ENCODE measurements around the gene FKBP2.
"Not testable (repeated sequence)": the region's sequence is repeated elsewhere in the genome, so short reads cannot be mapped to it uniquely, and the experiment has no call there.

The FKBP2 gene

DNA sequence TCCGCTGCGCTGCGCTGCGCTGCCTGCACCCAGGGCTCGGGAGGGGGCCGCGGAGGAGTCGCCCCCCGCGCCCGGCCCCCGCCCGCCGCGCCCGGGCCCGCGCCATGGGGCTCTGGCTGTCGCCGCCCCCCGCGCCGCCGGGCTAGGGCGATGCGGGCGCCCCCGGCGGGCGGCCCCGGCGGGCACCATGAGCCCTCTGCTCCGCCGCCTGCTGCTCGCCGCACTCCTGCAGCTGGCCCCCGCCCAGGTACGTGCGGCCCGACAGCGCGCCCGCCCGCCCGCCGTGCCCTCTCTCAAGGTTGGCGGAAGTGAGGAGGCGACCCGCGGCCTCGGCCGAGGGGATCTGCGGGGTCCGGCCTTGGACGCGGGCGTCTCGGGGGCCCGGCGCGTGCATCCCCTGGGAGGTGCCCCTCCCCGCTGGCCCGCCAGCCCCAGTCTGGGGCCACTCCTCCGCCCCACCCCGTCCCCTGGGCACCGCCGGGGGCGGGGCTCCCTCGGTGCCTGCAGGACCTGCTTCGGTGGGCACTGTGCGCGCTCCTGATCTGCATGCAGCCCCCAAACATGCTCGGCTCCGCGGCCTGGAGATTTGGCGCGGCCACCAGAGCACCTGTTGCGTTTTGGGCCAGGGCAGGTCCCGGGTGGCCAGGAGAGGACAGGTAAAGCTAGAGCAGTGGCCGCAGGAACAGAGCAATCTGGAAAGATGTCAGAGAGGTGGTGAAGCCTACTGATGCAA is 6.1 kb upstream of the FKBP2 start:
- DNase-seq, result peak in 1 of 2 donors; percentile 63

DNA sequence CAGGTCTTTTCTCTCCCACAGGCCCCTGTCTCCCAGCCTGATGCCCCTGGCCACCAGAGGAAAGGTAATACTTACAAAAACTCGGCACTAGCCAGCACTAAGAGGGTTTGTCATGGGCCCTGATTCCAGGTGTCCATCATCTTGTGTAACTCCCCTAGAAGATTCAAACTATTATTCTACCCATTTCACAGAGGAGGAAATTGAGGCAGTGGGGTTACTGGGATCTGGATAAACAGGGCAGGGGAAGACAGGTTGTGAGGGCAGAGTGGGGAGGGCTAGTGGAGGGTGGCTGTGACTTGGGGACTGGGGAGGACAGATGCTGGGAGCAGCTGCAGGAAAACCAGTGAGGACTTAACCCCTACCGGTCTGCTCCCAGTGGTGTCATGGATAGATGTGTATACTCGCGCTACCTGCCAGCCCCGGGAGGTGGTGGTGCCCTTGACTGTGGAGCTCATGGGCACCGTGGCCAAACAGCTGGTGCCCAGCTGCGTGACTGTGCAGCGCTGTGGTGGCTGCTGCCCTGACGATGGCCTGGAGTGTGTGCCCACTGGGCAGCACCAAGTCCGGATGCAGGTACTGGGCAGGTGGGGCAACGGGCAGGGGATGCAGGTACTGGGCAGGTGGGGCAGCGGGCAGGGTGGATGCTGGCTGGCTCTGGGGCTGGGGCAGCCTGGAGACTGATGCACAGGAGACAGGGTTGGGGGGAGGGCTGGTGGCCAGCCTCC is 5.3 kb upstream of the FKBP2 start:
- no peak for DNase-seq

DNA sequence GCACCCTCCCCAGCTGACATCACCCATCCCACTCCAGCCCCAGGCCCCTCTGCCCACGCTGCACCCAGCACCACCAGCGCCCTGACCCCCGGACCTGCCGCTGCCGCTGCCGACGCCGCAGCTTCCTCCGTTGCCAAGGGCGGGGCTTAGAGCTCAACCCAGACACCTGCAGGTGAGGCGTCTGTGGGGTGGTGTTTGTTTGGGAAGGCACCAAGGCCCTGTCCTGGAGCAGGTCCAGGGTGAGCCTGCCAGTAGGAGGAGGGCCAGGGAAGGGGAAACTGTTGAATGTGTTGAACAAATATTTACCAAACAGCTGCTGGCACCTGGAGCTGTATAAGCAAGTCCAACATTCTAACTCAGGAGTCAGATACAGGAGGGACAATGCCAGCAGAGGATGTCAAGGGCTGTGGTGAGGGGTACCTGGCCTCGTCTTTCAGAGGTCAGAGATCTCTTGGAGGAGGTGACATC is 3.4 kb upstream of the FKBP2 start:
- no peak for DNase-seq

DNA sequence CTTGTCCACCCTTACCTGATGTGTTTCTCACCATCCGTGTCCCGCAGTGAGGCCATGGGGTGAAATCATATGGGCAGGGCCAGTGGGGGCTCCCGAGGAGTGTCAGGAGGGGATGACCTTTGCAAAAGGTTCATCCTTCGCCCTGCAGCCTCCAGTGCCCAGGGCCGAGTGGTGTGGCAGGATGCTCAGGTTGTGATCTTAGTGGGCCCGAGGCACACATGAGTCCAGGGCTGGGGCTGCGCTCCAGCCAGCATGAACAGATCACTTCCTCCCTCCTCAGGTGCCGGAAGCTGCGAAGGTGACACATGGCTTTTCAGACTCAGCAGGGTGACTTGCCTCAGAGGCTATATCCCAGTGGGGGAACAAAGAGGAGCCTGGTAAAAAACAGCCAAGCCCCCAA is 2.8 kb upstream of the FKBP2 start:
- DNase-seq, result no peak

DNA sequence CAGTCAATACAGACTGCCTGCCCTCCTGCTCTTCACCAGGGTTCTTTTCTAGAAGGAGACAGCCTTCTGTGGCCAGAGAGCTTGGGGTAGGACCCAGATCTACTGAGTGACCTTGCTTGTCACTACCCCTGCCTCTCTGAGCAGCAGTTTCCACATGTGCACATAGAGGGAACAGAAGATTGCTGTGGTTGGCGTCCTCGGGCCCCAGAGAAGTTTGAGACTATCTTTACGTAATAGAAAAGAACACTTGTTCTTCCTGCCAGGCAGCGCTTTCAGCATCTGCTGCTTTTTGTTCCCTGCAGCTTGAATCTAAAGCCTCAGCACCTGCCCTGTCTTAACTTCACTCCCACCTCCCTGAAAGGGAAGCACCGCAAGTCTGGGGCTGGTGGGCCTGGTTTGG is 1.9 kb upstream of the FKBP2 start:
- no peak for DNase-seq

DNA sequence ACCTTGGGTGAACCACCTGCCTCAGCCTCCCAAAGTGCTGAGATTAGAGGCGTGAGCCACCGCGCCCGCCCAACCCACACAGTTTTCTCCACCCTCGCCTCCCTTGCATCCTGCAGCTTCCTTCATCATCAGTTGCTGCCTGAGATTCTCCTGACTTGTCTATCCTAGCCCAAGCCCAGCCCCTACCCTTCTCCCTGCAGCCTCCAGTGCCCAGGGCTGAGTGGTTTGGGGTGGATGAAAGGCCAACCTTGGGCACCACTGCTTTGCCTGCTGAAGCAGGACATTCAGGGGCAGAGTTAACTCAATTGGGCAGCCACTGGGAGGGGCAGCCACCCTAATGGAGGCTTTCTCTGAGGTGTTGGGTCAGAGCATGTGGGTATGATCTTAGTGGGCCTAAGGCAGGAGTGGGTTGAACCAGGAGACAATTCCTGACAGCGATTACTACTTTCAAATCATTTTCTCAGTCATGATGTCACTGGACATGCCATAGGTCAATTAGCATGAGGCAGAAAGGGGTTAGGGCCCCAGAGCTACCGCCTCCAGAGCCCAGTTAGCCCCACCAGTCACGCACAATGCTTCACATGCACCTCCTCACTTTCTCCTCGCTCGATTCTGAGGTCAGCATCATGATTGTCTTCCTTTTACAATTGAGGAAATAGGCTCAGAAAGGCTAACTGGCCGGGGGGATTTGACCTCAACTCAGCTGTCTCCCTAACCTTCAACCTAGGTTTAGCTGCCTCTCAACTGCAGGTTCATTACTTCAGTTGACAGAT is 1.0 kb upstream of the FKBP2 start:
- no peak for DNase-seq

DNA sequence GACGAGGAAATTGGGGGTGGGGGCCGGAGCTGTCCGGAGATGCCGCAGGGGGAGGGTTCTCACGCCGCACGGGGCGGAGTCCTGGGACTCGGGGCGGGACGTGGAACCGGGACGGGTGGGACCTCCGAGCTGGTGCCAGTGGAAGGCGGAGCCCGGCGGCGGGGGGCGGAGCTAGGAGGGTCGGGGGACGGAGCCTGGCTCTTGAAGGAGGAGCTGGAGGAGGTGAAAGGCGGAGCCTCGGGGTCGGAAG is 271 bp downstream of the FKBP2 start:
- peak in 1 of 2 donors; percentile 100 for DNase-seq

DNA sequence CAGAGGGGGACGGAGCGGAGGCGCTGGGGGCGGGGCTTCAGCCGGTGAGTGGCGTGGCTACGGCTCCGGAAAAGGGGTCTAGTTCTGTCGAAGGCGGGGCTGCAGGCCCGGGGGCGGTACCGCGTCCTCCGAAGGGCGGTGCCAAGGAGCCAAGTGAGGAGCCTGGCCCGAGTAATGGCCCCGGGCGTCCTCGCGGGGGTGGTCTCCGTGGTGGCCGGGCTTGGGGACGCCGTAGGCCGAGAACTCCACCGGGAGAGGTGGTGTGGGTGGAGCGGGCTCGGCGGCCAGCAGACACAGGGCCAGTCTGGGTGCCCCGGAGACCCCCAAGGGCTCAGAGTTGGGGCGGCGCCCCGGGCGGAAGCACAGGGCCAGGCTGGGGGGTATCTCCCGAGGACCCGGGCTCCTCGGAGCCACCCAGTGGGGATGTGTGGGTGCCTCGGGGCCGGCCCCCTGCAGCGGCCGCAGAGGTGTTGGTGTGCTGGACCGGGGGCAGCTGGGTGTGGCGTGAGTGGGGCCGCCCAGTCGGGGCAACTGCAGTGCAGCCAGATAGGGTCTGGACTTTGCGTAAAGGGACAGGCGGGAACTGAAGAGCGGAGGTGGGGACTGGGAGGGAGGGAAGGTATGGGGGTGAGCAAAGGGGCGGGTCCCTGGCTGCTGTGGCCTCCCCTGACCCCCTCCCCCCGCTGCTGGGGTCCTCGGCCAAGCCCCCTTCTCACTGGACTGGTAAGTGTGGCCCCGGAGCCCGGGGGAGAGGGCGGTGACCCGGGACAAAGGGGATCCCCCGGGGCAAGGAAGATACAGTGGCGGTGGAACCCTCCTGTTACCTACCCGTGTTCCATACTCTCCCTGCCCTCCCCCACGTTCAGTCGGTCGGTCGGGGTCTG is 838 bp downstream of the FKBP2 start:
- DNase-seq, result peak in 1 of 2 donors; percentile 100

DNA sequence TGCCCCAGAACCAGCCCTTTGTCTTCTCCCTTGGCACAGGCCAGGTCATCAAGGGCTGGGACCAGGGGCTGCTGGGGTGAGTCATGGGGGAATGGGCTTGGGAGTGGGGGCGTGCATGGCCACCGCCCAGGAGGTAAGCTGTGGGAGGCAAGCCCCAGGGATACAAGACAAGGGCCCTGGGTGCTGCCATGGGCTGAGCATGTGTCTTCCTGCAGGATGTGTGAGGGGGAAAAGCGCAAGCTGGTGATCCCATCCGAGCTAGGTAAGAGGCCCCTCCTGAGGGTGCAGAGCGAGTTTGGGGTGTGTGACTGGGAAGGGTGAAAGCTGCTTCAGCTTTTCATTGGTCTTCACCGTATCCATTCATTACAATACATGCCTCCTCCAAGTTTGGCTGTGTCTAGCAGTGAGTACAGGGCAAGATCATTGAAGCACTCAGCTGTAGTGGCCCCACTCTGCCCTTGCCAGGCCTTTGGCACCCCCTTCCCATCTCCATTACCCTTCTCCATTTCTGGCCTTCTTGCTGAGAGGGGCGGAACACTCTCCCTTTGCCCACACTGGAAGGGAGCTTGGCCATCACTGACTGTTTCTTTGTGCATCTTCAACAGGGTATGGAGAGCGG is 2.5 kb downstream of the FKBP2 start:
- DNase-seq, result no peak

DNA sequence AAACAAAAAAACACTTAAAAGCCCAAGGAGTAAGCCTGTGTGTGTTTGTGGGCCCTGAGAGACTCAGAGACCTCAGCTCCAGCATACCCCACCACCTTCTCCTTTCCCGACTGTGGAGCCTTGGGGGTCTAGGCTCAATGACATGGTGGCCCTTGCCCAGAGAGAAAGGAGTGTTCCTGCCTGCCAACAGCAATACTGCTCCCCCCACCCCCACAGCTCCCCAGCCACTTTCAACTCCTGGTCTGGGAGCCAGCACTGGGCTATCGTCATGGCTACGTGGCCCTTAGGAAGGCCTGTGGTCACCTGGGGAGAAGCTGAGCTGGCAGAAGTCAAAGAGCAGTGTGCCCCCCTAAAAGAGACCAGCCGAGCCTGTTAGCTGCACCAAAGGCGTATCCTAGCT is 3.2 kb downstream of the FKBP2 start:
- DNase-seq, result no peak

DNA sequence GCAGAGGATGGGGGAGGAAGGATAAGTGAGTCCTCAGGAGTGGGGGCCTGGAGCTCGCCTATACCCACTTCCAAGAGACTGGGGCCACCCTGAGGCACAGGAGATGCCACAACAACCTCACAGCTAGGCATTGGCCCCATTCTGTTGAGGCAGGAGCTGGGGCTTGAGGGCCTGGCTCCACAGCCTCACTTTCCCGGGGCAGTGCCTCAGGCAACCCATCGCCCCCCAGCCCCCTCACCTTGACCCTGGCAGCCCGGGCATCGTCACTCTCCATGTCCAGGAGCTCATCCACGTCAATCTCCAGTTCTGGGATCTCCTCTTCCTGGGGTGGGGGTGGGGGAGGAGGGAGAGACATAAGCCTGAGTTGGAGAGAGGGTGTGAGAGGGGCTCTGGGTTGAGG is 4.1 kb downstream of the FKBP2 start:
- no peak for DNase-seq

DNA sequence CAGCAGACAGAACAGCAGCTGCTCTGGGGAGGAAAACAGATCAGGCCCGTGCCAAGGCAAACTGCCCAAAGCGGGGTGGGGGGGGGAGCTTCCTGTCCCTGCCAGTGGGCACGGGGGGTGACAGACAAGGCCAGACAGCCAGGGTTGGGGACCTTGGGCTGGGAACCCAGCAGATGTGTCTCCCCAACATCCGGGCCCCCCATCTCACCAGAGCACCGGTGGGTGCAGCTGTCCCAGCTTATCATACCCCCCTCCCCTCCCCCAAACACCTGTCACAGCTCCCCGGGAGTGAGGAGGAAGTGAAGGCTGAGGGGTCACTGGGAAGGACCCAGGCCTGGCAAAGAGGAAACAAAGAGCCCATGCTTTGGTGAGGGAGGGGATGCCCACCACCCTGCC is 4.5 kb downstream of the FKBP2 start:
- peak in 1 of 2 donors; percentile 34 for DNase-seq

DNA sequence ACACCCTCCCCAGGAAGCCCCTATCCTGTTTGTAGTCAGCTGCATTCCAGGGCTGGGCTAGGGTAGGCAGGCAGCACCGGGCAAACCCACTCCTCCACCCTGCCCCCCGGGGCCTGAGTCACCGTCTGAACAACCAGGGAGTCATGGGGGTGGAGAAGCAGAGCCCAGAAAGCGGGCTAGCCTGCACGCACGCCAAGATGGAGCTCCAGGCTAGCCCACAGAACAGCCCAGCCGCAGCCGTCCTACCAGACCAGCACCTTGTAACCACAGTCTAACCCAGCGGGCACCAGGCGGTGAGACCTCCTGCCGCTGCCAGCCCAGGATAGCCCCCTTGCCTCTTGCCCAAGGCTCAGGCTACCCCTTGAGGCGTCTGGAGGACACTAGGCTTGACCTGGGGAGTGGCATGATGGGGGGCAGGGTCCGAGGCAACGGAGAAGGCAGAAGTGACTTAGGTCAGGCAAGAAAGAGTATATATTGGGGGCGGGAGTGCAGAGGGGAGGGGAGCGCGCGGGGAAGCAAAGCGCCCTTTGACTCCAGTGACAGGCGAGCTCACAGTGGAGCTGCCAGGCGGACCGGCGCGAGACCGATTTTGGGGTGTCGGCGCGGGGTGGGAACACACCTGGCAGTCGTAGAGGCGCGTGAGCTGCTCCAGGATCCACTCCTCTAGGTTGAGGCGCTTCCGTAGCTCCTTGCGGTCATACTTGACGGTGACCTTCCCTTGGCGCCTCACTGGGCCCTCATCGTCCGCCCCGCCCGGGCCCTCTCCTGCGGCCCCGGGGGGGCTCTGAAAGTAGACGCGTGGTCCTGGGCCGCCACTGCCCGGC is 5.1 kb downstream of the FKBP2 start:
- DNase-seq, result peak; percentile 83 to 85

DNA sequence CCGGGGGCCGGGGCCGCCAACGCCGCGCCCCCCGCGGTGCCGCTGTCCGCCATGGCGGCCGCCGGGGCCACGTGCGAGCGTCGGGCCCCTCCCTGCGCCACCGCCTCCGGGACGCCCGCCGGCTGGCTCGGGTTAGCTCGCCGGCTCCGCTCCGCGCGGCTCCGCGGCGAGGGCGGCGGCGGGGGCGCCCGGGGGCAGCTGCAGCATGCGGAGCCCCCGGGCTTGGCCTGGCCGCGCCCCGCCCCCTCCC is 5.7 kb downstream of the FKBP2 start:
- DNase-seq, result not testable (repeated sequence)

DNA sequence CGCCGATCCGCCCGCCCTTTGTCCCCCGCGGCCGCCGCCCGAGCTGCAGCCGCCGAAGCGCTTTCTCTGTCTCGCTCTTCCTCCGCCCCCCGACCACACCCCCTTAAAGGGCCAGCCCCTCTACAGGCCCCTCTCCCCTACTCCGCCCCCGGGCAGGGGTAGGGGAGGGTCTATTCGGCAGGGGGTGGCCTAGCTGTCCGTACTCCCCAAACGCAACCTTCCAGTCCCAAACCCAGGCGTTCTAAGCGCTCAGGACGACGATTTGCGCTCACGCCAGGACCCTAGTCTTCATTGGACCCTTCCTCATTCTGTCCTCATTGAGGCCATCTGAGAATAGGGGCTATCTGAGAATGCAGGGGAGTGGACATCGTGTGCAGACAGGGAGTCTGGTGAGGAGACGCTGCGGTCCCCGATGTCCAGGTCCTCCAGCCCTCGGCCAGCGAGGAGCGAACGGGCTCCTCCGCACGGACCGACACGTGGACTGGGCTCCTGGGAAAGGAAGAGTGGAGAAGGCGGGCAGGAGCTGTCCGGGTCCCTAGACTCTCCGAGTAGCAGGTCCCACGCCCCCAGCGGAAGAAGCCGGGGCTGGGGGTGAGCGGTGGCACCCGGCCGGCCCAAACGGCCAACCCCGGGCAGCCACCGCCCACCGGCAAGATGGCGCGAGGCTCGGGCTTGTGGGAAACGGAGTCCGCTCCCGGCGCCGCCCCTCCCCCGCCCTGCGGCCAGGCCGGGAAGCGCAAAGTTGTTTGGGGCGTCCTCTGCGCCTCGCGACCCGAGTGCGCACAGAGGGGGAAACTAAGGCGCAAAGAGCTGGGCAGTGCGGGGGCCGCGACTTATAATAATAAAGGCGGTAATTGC is 6.2 kb downstream of the FKBP2 start, which contains the start of gene PPP1R14B:
PPP1R14B (minus strand) TSS at position 73 of the 858 bp plus-strand sequence. CDS start 270 bp downstream, outside the sequence.
- peak; percentile 88 to 89 for DNase-seq

DNA sequence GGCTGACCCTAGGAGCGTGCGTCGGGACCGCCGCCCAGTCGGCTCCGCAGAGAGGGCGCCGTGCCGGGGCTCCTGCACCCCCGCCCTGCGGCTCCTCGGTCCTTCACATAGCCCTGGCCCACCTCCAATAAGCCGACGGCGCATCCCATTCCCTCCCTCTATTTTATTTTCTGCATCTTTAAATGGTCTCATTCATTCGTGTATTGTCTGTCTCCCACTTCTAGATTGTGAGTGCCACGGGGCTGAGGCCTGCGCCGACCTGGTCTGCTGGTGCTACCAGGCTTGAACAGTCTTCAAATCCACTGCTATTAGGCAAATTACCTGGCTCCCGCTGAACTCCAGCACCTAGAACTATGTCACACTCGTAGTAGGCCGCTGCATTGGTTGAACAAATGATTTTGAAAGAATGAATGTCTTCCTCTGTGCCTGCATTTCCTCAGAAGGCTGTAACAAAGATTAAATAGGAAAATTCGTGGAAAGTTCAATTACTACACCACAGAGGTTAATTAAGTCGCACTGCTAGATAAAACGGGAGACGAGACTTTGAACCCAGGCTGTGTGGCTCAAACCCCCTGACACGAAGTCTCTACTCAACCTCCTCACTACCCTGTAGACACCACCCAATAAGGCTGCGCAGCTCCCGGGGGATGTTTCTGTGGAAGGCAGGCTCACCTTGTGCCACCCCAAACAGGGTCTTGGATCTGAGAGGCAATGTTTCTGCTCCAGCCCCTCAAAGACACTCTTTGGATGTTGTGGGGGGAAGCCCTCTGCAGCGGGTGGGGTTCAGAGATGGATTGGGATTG is 7.0 kb downstream of the FKBP2 start:
- DNase-seq, result no peak

DNA sequence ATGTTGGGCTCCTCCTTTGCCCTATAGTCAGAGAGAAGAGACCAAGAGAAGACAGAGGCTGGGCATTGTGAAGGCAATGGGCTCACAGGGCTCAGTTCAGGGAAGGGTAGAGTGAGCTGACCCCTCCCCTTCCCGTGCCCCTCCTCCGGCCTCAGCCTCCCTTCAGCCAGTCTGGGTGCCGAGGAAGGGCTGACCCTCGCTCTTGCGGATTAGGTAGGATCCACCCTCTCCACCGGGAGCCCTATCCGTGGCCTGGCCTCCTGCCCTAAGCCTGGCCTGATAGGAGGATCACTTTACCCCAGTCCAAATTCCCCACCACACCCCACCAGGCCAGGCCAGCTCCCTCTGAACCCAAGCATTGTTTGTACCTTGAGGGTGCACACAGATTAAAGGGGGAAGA is 7.7 kb downstream of the FKBP2 start:
- DNase-seq, result no peak

DNA sequence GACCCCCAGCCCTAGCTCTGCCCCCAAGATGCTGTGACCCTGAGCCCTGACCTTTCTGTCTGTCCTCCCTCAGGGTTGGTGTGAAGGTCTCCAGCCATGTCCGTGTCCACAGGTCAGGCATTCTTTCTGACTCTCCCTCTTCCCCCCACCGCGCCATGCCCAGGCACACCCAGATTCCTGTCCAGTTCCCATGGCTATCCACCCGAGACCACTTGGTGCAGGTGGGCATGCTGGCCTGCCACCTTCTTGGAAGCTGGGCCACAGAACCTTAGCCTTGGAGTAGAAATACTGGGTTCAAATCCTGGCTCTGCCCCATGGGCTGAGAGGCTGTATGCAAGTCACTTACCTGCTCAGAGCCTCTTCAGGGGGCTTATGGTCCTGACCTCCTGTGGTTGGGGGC is 8.1 kb downstream of the FKBP2 start:
- no peak for DNase-seq

DNA sequence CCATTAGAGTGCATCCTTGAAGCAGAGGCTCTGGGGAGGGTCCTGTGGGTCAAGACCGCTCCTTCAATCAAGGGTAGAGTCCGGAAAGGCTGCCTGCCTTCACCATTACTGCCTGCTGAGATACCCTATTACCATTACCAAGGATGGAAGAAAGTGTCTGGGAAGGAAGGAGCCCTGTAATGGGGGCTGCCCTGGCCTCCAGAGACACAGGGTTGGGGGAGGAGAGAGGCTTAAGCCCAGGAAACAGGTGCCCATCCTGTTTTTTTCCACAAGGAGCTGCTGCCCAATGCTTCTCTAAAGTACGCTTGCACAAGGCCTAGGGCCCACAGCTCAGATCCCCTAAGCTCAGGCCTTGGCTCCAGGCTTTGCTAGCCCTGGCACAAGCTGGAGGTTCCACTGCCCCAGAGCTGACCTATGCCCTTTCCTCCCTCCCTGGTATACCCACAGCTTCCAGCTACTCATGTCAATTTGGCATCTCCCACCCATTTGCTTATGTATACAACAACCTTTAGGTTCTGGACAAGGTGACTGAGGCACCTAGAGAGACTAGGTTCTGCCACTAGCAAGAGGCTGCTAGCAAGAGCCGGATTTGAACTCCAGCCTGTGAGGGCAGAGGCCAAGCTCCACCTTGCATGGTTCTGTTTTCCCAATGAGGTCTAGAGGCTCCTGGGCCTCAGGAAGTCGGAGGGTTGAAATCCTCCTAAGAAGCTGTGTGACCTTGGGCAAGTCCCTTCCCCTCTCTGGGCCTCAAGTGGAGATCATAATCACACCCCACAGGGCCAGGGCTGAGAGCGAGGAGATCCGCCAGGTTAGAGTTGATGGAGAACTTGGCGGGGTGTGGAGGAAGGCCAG is 8.9 kb downstream of the FKBP2 start:
- DNase-seq, result no peak

Measured in stimulated activated CD4-positive, alpha-beta T cell treated with anti-CD3 and anti-CD28 coated beads, Interleukin-2, amount 100 ng/mL, for 24 hours (primary cell).